Esophagus squamous epithelium (tissue), 4 donors: Measurements from ENCODE around the gene OR11A1.

Experiments used
- POLR2A ChIP-seq, 4 donors: fragments of 450-650 bp; IDR thresholded peaks; one replicate each; pipeline ENCODE4 v1.6.1; 2017; ENCODE audit warnings: antibody characterized with exemption in 4 of 4, mild to moderate bottlenecking in 4 of 4, moderate library complexity in 3 of 4
- TF ChIP-seq, protein P1 (sequence below), 6 experiments: fragments of 450-650 bp in 4 of 6; fragments of 200-600 bp in 2 of 6; sonication (generic) in 2 of 6; IDR thresholded peaks; one replicate each; pipeline ENCODE4 v1.5.1; 2016 to 2019; ENCODE audit warnings: antibody characterized with exemption in 6 of 6, mild to moderate bottlenecking in 4 of 6, moderate library complexity in 4 of 6

DNA sequence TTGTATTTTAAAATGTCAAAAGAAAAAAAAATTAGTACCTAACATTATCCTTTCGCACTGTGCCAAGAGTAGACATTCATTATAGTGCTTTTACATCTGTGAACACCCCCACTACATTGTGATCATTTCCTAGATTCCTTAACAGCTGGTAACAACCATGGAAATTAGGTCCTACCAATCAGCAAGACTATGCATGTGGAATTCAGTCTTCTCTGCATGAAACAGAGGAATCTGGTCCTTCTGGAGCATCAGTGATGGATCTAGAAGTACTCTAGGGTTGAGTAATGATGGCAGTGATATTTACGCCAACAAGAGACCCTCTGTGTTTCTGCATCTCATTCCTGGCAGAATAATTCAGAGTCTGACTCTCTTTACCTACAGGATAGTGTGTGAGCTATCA lies 32.7 kb downstream of the OR11A1 start:
- TF ChIP-seq, protein P1, sequence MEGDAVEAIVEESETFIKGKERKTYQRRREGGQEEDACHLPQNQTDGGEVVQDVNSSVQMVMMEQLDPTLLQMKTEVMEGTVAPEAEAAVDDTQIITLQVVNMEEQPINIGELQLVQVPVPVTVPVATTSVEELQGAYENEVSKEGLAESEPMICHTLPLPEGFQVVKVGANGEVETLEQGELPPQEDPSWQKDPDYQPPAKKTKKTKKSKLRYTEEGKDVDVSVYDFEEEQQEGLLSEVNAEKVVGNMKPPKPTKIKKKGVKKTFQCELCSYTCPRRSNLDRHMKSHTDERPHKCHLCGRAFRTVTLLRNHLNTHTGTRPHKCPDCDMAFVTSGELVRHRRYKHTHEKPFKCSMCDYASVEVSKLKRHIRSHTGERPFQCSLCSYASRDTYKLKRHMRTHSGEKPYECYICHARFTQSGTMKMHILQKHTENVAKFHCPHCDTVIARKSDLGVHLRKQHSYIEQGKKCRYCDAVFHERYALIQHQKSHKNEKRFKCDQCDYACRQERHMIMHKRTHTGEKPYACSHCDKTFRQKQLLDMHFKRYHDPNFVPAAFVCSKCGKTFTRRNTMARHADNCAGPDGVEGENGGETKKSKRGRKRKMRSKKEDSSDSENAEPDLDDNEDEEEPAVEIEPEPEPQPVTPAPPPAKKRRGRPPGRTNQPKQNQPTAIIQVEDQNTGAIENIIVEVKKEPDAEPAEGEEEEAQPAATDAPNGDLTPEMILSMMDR (IDR thresholded peaks at IDR 0.05): no peak
- no peak for TF ChIP-seq POLR2A (IDR thresholded peaks at IDR 0.05)
